Left renal cortex interstitium (tissue), 4 donors: ENCODE data around the gene PRDM10. TPM values are rescaled to one million over a fixed set of nuclear protein-coding genes. Genes with fewer than 3 reads are reported as not detected.
"Not testable (repeated sequence)": the region's sequence is repeated elsewhere in the genome, so short reads cannot be mapped to it uniquely, and the experiment has no call there.

ENCODE experiments used
- DNase-seq, 4 donors: peaks; one replicate each; pipeline ENCODE4 v3.0.0-alpha.2; 2013; ENCODE audit warnings: low read depth in 4 of 4, low spot score in 2 of 4, missing footprints in 1 of 4
- polyA plus RNA-seq, 4 donors: library from polyadenylated mRNA; unstranded; fragments of 120-200 nt; gene quantifications; one replicate each; pipeline ENCODE4 v1.2.1, GENCODE V29; 2013; ENCODE audit not compliant: insufficient read length in 4 of 4

Gene PRDM10
- polyA plus RNA-seq, 4 donors: 8.1 to 12.4 (median 9.6) TPM

- no peak for DNase-seq
These were observed 23.5 kb downstream of the PRDM10 start for GRCh38 chr11:129979046-129979605.

- DNase-seq: no peak
These were observed 24.2 kb downstream of the PRDM10 start for GRCh38 chr11:129978447-129978846.

- no peak for DNase-seq
These were observed 26.3 kb downstream of the PRDM10 start for GRCh38 chr11:129976328-129976727.

GRCh38 chr11:129975543-129975942 is 27.1 kb downstream of the PRDM10 start:
- DNase-seq: no peak

- no peak for DNase-seq
These were observed 28.0 kb downstream of the PRDM10 start for GRCh38 chr11:129974672-129975071.

- no peak for DNase-seq
These were observed 28.4 kb downstream of the PRDM10 start for GRCh38 chr11:129974237-129974636.

GRCh38 chr11:129973809-129974208 is 28.8 kb downstream of the PRDM10 start:
- DNase-seq: no peak

GRCh38 chr11:129973068-129973467 is 29.6 kb downstream of the PRDM10 start:
- DNase-seq: no peak

- DNase-seq: no peak
These were observed 30.0 kb downstream of the PRDM10 start for GRCh38 chr11:129972611-129973010.

- DNase-seq: not testable (repeated sequence)
These were observed 30.8 kb downstream of the PRDM10 start for GRCh38 chr11:129971856-129972255.

GRCh38 chr11:129969920-129970319 is 32.7 kb downstream of the PRDM10 start:
- DNase-seq: no peak

GRCh38 chr11:129968591-129969419 is 33.8 kb downstream of the PRDM10 start:
- no peak for DNase-seq

- DNase-seq: no peak
These were observed 34.6 kb downstream of the PRDM10 start for GRCh38 chr11:129967996-129968395.

GRCh38 chr11:129965248-129965647 is 37.4 kb downstream of the PRDM10 start:
- no peak for DNase-seq

GRCh38 chr11:129960216-129961214 is 42.1 kb downstream of the PRDM10 start:
- no peak for DNase-seq

GRCh38 chr11:129959687-129960086 is 42.9 kb downstream of the PRDM10 start:
- no peak for DNase-seq

- no peak for DNase-seq
These were observed 47.4 kb downstream of the PRDM10 start for GRCh38 chr11:129955282-129955681.

GRCh38 chr11:129954703-129955102 is 47.9 kb downstream of the PRDM10 start:
- DNase-seq: not testable (repeated sequence)

- no peak for DNase-seq
These were observed 50.8 kb downstream of the PRDM10 start for GRCh38 chr11:129951866-129952262.

- DNase-seq: no peak
These were observed 51.3 kb downstream of the PRDM10 start for GRCh38 chr11:129951201-129951865.
